Small intestine (tissue), 7 donors: ENCODE data around the gene HNRNPCL1. TPM values are rescaled to one million over a fixed set of nuclear protein-coding genes. Genes with fewer than 3 reads are reported as not detected.
"Not testable (repeated sequence)": the region's sequence is repeated elsewhere in the genome, so short reads cannot be mapped to it uniquely, and the experiment has no call there.

Source experiments
- DNase-seq, 2 donors: peaks; one replicate each; pipeline versions ENCODE4 v3.0.0 to v3.0.0-alpha.2; 2013
- FAIRE-seq: peaks from 2 replicates; lab custom pipeline; 2012; peaks lifted over from hg19 to GRCh38; lab: Jason Lieb, UNC
- H3K27ac ChIP-seq, 3 donors: one replicate each; pipeline ENCODE4 v1.5.1; 2013; ENCODE audit warnings: low read length in 2 of 3, mild to moderate bottlenecking in 2 of 3, control low read depth in 1 of 3, inconsistent platforms in 1 of 3, low read depth in 1 of 3, moderate library complexity in 1 of 3
- H3K27me3 ChIP-seq, 3 donors: one replicate each; pipeline ENCODE4 v1.6.1; 2013; ENCODE audit warnings: low read length in 3 of 3, inconsistent platforms in 1 of 3; ENCODE audit not compliant: control insufficient read depth in 3 of 3, insufficient read depth in 3 of 3
- H3K36me3 ChIP-seq, 3 donors: one replicate each; pipeline ENCODE4 v1.6.1; 2013; ENCODE audit warnings: low read length in 3 of 3, inconsistent platforms in 1 of 3, low read depth in 1 of 3, mild to moderate bottlenecking in 1 of 3, moderate library complexity in 1 of 3; ENCODE audit not compliant: control insufficient read depth in 3 of 3, insufficient read depth in 2 of 3
- H3K4me1 ChIP-seq, 3 donors: one replicate each; pipeline ENCODE4 v1.6.1; 2013; ENCODE audit warnings: low read length in 2 of 3, inconsistent platforms in 1 of 3, low read depth in 1 of 3, mild to moderate bottlenecking in 1 of 3, moderate library complexity in 1 of 3; ENCODE audit not compliant: control insufficient read depth in 3 of 3, insufficient read depth in 2 of 3
- H3K4me3 ChIP-seq, 3 donors: one replicate each; pipeline ENCODE4 v1.5.1; 2013; ENCODE audit warnings: low read length in 3 of 3, control low read depth in 1 of 3, inconsistent platforms in 1 of 3, low read depth in 1 of 3, mild to moderate bottlenecking in 1 of 3, moderate library complexity in 1 of 3
- H3K9me3 ChIP-seq, 2 donors: one replicate each; pipeline ENCODE4 v1.6.1; 2013; ENCODE audit warnings: low read depth in 1 of 2, low read length in 1 of 2; ENCODE audit not compliant: control insufficient read depth in 2 of 2, insufficient read depth in 1 of 2
- WGBS, 3 donors: extraction: QIAGEN DNeasy Blood & Tissue Kit; methylation state at CpG; one replicate each; pipeline ENCODE4 v1.1.7; 2013; 5-methylcytosine and 5-hydroxymethylcytosine counted together
- polyA plus RNA-seq, 4 donors: library from polyadenylated mRNA; stranded (reverse) in 3 of 4; unstranded in 1 of 4; fragments of 200-250 nt in 3 of 4; fragments of 120-200 nt in 1 of 4; gene quantifications; one replicate each; pipeline versions ENCODE4 v1.2.1 to v1.2.3, GENCODE V29; 2013
- donor health status: healthy with polysubstance abuse.
- donor health status: control.
- donor health status: control.
- donor health status: Bipolar disorder and iron deficiency.
- donor health status: healthy.

The HNRNPCL1 gene
- polyA plus RNA-seq, 4 donors, result not detected

GRCh38 chr1:12831310-12831709 lies 17.2 kb downstream of the HNRNPCL1 start, which contains the start of gene PRAMEF11:
Gene PRAMEF11 (minus strand): TSS chr1:12831410. CDS start chr1:12828789, 2,621 bp downstream.
- not testable (repeated sequence) for H3K27me3 ChIP-seq, H3K27ac ChIP-seq, H3K4me1 ChIP-seq, H3K36me3 ChIP-seq, FAIRE-seq, H3K4me3 ChIP-seq, DNase-seq, H3K9me3 ChIP-seq
- WGBS, 3 donors, result 52 to 57% (median 52%) methylated on average over 3 of the region's 3 CpGs

GRCh38 chr1:12819061-12819460 lies 29.5 kb downstream of the HNRNPCL1 start:
- H3K27me3 ChIP-seq, H3K4me3 ChIP-seq, FAIRE-seq, H3K4me1 ChIP-seq, H3K9me3 ChIP-seq, H3K27ac ChIP-seq, DNase-seq, H3K36me3 ChIP-seq: not testable (repeated sequence)
- 65 to 75% (median 74%) methylated on average over 6 of the region's 6 CpGs for whole genome bisulfite sequencing, 3 donors

DNA sequence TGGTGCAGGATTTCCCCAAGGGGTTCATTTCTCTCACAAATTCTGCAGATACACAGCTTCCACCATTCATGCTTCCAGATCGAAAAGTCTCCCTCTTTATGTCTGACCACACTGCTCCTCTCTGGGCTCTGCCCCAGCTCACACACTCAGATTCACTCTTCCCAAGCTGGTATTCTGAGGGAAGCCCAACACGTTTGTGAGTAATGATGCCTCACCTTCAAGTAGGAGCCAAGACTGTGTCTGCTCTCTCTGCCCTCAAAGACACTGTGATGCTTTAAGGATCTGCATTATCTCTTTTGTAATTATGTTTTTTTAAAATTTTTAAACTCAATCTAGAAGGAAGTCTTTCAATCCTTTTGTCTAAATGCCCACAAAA lies 37.1 kb downstream of the HNRNPCL1 start:
- no peak for DNase-seq
- Histone ChIP-seq H3K4me3 (no peak overlapping the region), H3K27me3 (peaks cover 0 to 6% (median 0%) of the 10 kb centered on the region in 3 donors), H3K36me3 (no peaks in the 10 kb centered on the region), H3K27ac (no peak overlapping the region), H3K9me3 (no peaks in the 10 kb centered on the region), H3K4me1 (no peaks in the 10 kb centered on the region)
- no peak for FAIRE-seq
- 41 to 59% (median 45%) methylated on average over 2 of the region's 2 CpGs for WGBS, 3 donors

GRCh38 chr1:12810691-12811408 lies 37.7 kb downstream of the HNRNPCL1 start:
- WGBS, 3 donors, result 55 to 67% (median 64%) methylated on average over 5 of the region's 5 CpGs
- Histone ChIP-seq H3K27ac (no peak overlapping the region), H3K4me1 (no peaks in the 10 kb centered on the region), H3K4me3 (no peak overlapping the region), H3K9me3 (no peaks in the 10 kb centered on the region), H3K36me3 (no peaks in the 10 kb centered on the region), H3K27me3 (peaks cover 0 to 6% (median 0%) of the 10 kb centered on the region in 3 donors)
- DNase-seq (no peak), FAIRE-seq (no peak)

DNA sequence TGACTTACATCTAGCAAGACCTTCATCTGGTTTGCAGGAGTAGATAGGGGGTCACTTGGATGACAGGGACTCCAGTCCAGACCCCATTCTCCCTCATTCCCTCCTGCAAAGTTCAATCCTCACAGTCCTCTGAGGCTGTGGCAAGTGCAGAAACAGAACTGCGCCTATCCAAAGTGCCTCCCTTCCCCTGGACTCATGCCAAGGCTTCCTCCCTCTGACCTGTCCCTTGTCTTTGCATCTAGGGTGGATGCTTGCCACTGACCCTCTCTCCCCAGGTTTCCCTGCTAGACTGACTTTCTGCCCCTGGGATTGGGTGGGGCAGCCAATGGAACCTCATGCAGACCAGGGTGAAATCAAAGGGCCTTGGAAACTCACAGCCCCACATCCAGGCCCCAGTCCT lies 38.6 kb downstream of the HNRNPCL1 start:
- H3K27me3 ChIP-seq, result peaks cover 0 to 6% (median 0%) of the 10 kb centered on the region in 3 donors
- DNase-seq, result no peak
- WGBS, 3 donors, result 76 to 83% (median 76%) methylated on average over 1 of the region's 1 CpG
- no peak overlapping the region for H3K4me3 ChIP-seq
- no peaks in the 10 kb centered on the region for H3K36me3 ChIP-seq
- no peak overlapping the region for H3K27ac ChIP-seq
- H3K4me1 ChIP-seq, result no peaks in the 10 kb centered on the region
- H3K9me3 ChIP-seq, result no peaks in the 10 kb centered on the region
- no peak for FAIRE-seq

GRCh38 chr1:12799730-12800129 lies 48.8 kb downstream of the HNRNPCL1 start:
- Histone ChIP-seq H3K4me3 (no peak overlapping the region), H3K27me3 (peaks cover 0 to 4% (median 0%) of the 10 kb centered on the region in 3 donors), H3K4me1 (no peaks in the 10 kb centered on the region), H3K27ac (no peak overlapping the region), H3K36me3 (no peaks in the 10 kb centered on the region), H3K9me3 (no peaks in the 10 kb centered on the region)
- 45 to 59% (median 53%) methylated on average over 2 of the region's 2 CpGs for WGBS, 3 donors
- no peak for DNase-seq
- FAIRE-seq, result no peak

DNA sequence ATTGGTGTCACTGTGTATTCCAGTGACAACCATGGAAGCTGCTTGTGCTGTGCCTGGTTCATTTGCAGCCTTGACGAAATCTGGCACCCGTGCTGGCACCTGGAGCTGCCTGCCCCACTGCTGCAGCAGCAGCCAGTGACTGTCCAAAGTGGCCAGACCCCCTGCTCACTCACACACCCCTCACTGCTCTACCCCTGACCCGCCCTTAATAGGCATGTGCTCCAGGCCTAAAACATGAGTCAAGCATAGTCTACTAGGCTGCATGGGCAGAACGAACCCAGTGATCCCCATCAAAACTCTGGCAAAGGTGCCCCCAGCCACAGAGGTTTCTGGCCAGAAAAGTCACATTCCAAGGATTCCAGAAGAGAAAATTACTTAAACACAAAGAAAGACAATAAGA lies 49.6 kb downstream of the HNRNPCL1 start:
- Histone ChIP-seq H3K4me3 (no peak overlapping the region), H3K9me3 (no peaks in the 10 kb centered on the region), H3K4me1 (no peaks in the 10 kb centered on the region), H3K27ac (no peak overlapping the region), H3K27me3 (peaks cover 0 to 4% (median 0%) of the 10 kb centered on the region in 3 donors), H3K36me3 (no peaks in the 10 kb centered on the region)
- DNase-seq (no peak), FAIRE-seq (no peak)
- WGBS, 3 donors, result 53 to 72% (median 61%) methylated on average over 4 of the region's 4 CpGs
